PC-9 (cell line): ENCODE data around the gene ATP4A.

ENCODE experiments used
- CTCF ChIP-seq: fragments of 200-600 bp; sonication (generic); conservative IDR thresholded peaks from 2 replicates; pipeline ENCODE4 v1.6.1; 2017; ENCODE audit warnings: mixed run types, antibody characterized with exemption, mild to moderate bottlenecking, moderate library complexity
- EZH2 ChIP-seq: fragments of 200-600 bp; sonication (generic); IDR thresholded peaks from 2 replicates; pipeline ENCODE4 v1.8.0; 2017; ENCODE audit warnings: antibody characterized with exemption, low read depth

- TF ChIP-seq CTCF (no peak), EZH2 (no peak)
Measured at GRCh38 chr19:35556846-35557538, 6.5 kb downstream of the ATP4A start.
